GM18519 (cell line): ENCODE results near the gene APBB2.
"Not testable (repeated sequence)": the region's sequence is repeated elsewhere in the genome, so short reads cannot be mapped to it uniquely, and the experiment has no call there.

Experiments used
- ATAC-seq: cut with Tn5 transposase; IDR thresholded peaks from one replicate; pipeline ENCODE4 v1.9.1; 2021; ENCODE audit warnings: mild to moderate bottlenecking, moderate library complexity; ENCODE audit not compliant: unreplicated experiment, low FRiP score

Gene APBB2

DNA sequence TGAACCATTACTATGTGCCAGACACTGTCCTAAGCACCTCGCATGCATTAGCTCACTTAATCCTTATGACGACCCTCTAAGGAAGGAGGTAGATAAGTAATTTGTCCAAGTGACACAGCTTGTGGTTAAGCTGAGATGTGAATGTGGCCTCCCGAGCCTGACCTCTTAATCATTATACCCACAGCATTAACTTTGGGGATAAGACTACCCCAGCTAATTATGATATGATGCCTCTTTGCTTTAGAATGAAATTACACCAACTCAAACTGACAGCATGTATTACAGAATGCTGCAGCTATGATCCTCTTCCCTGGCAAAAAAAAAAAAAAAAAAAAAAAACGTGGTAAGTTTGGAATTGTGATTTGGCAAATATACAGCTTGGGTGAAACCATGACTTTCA, 53.5 kb downstream of the APBB2 start:
- ATAC-seq, result no peak

GRCh38 chr4:41160012-41160789, 54.1 kb downstream of the APBB2 start:
- no peak for ATAC-seq

- no peak for ATAC-seq
Observed at GRCh38 chr4:41158756-41159155, 55.6 kb downstream of the APBB2 start.

DNA sequence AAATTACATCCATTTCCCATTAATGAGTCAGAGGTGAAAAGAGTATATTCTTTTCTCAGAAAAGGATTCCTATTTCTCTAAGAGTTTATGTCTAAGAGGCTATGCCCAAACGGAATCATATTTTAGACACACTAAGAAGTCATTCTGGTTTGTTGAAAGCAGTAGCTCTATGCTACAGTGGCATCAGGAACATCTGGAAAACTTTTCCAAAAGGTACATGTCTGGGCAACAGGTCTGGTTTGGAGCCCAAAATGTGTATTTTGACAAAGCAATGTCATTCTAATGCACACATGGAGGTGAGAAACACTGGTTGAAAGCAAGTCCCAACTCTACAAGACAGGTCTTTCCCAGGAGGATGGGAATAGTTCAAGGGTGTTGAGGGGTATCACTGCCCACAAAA, 56.1 kb downstream of the APBB2 start:
- no peak for ATAC-seq

- no peak for ATAC-seq
Observed at GRCh38 chr4:41157009-41157408, 57.3 kb downstream of the APBB2 start.

DNA sequence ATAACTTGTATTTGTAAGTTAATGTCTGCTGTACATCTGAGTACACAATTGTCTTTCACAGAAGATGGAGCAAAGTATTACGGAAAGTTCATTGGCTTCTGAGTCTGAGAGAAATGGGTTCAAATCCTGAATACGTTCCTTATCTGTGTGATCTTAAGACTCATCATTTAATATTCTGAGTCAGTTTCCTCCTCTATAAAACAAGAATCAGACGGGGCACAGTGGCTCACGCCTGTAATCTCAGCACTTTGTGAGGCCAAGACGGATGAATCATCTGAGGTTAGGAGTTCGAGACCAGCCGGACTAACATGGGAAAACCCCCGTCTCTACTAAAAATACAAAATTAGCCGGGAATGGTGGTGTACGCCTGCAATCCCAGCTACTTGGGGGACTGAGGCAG, 57.8 kb downstream of the APBB2 start:
- ATAC-seq, result no peak

GRCh38 chr4:41155194-41155830, 59.0 kb downstream of the APBB2 start:
- no peak for ATAC-seq

- no peak for ATAC-seq
Observed at GRCh38 chr4:41154814-41155177, 59.5 kb downstream of the APBB2 start.

DNA sequence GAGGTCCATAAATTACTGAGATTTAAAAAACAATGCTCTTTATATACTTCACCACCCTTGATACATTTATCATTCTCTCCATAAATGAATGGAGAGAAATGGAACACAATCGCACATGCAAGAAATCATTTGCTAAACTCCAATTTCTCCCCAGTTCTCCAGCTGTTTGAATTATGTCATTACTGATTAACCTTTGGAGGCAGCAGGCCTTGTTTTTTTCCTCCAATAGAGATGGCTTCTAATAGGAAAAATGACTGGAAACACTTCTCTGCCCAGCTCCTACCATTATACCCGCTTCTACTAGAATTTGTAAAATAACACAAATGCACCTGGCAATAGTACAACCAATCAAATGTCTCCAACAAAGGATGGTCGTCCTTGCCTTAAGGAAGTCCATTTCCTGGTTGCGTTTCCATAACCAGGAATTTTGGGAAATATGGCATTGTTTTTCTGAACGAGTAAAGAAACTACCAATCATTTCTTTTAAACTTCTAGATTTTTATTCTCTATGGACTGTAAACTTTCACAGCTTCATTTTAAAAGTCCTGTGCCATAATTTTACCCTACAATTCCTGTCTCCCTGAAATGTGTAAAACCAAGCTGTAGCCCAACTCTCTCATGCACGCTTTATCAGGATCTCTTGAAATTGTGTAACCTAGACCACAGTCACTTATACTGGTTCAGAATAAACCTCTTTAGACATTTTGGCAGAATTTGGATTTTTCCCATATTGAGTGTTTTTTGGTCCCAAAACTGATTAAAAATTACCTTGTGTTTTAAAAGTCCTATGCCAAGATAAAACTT, 60.1 kb downstream of the APBB2 start:
- ATAC-seq, result no peak

- no peak for ATAC-seq
Observed at GRCh38 chr4:41150401-41150800, 63.9 kb downstream of the APBB2 start.

DNA sequence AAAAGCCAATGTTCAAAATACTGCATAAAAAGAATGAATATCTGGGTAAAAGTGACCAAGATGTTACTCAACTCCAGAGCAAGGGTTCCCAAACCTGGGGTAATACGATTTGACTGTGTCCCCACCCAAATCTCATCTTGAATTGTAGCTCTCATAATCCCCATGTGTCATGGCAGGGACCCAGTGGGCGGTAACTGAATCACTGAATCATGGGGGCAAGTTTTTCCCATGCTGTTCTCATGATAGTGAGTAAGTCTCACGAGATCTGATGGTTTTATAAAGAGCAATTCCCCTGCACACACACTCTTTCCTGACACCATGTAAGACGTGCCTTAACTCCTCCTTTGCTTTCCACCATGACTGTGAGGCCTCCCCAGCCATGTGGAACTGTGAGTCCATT, 64.8 kb downstream of the APBB2 start:
- not testable (repeated sequence) for ATAC-seq

DNA sequence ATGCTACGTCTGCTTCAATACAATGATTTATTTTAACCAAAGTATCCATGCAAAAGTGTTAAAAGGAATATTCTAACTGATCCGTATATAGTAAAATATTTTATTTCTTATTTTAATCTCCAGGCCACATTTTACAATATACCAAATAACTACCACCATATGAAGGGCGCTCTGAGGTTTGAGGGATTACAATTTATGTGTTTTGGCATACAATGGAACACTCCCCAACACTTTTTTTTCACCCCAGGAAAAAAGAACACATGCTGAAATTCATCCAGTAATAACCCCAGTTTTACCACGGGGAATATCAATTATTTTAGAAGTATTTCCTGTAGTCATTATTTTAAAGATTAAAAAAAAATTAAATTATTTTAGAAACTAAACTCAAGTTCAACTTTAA, 65.4 kb downstream of the APBB2 start:
- no peak for ATAC-seq

GRCh38 chr4:41148292-41148691, 66.0 kb downstream of the APBB2 start:
- ATAC-seq, result no peak

- not testable (repeated sequence) for ATAC-seq
Observed at GRCh38 chr4:41147570-41147969, 66.8 kb downstream of the APBB2 start.

- ATAC-seq, result no peak
Observed at GRCh38 chr4:41146716-41147506, 67.4 kb downstream of the APBB2 start.

GRCh38 chr4:41146196-41146595, 68.1 kb downstream of the APBB2 start:
- no peak for ATAC-seq

- no peak for ATAC-seq
Observed at GRCh38 chr4:41145571-41146078, 68.7 kb downstream of the APBB2 start.

- no peak for ATAC-seq
Observed at GRCh38 chr4:41144812-41145211, 69.5 kb downstream of the APBB2 start.

- no peak for ATAC-seq
Observed at GRCh38 chr4:41144040-41144379, 70.3 kb downstream of the APBB2 start.

DNA sequence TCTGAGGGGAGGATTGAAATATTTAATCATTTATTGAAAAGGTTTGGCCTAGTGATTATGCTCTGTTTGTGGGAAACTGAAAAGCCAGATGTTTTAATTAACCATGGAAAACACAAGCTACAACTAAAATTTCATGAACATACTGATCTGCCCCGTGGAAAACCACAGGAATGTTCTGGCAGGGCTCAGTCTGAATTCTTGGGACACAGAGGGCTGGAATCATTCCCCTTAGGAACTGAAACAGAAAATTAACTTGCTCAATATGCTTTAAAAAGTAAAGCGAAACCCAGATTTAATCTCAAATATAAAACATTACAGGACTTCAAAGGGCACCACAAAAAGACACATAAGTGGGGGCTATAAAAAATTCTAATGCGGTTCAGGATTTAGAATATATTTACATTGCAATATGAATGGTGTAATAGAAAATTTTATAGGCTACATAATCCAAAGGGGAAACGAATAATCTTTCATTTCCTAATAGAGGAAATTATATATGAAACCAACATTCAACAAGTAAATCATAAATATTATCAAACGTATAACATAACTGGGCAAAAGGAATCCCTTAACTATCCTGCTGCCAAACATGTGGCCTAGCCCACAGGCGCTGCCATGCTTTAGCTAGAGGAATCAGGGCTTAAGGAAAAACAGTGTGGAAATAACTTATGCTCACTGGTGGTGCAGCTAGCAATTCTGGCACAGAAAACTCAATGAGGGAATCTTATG, 70.9 kb downstream of the APBB2 start:
- no peak for ATAC-seq
